Measurements from ENCODE around the gene CDKN1C. TPM values are rescaled to one million over a fixed set of nuclear protein-coding genes. Genes with fewer than 3 reads are reported as not detected.

CDKN1C gene
- total RNA-seq, 2 donors from 2014 or later: 17.1 to 25.0 TPM

DNA sequence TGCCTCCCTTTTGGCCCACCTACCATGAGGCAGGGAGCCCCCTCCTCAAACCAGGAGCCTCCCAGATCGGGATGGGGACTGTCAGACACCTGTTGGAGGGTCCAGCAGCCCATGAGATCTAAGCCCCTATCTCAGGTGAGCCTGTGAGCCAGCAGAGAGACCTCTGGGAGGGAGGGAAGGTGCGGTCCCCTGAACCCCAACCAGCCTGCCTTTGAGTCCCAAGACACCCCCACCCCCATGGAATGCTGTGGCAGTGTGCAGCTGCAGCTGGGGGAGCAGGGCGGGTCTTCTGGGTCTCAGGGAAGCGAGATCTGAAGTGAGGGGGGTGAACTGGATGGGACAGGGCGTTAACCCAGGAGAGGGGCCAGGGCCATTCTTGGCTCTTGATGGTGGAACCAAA lies 1.4 kb upstream of the CDKN1C start:
- H3K4me3 ChIP-seq: no peak overlapping the region
- H3K27me3 ChIP-seq (replicated peaks; ENCODE audit: insufficient read depth): no peaks in the 10 kb centered on the region
- H3K36me3 ChIP-seq: no peaks in the 10 kb centered on the region
- TF ChIP-seq CTCF (IDR thresholded peaks at IDR 0.05): no peak
- ATAC-seq (ENCODE audit: insufficient number of reproducible peaks, low FRiP score, low read depth): no peak
- H3K4me1 ChIP-seq (ENCODE audit: control insufficient read depth in 1 of 2, low read depth in 2 of 2): peaks cover 13 to 31% of the 10 kb centered on the region in 2 donors
- no peak for DNase-seq (ENCODE audit: low spot score)
- H3K9me3 ChIP-seq: no peaks in the 10 kb centered on the region
- peak overlapping the region in 1 of 2 donors; percentile 50 for H3K27ac ChIP-seq

DNA sequence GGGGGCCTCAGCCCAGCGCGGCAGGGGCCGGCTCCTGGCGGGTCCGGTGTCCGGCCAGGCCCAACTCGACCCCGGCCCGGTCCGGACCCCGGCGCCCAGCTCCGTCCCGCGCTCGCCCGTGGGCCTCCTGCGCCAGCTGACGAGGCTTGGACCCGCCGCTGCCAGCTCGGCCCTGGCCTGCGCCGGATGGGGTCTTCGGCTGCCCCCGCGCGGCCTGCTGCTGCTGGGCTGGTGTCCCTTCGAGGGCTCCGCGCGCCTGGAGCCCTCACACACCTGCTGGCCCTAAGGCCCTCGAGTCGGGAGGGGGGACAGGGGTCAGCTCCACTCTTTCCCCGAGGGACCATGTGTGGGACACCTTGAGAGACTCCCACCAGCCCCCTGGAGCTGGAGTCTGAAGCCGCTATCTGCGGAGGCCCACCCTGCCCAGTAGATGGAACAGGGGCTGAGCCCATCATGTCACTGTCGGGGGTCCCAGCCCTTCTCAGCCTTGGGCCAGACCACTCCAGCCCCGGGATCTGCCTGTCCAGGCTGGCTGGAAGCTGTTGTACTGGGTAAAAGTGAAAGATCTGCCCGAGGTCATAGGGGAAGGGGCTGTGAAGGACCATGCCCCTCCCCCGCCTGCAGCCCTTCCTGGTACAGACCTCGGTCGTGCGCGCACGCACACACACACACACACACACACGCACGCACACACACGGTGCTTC lies 768 bp upstream of the CDKN1C start:
- H3K4me1 ChIP-seq (ENCODE audit: control insufficient read depth in 1 of 2, low read depth in 2 of 2): peaks cover 8 to 27% of the 10 kb centered on the region in 2 donors
- DNase-seq (ENCODE audit: low spot score) (no peak), ATAC-seq (ENCODE audit: insufficient number of reproducible peaks, low FRiP score, low read depth) (no peak)

GRCh38 chr11:2885017-2885677 lies 428 bp downstream of the CDKN1C start:
- ATAC-seq (ENCODE audit: insufficient number of reproducible peaks, low FRiP score, low read depth): no peak

More for the DNA sequence above, 768 bp upstream of the CDKN1C start:
- Histone ChIP-seq H3K27ac (peak overlapping the region; percentile 50 to 58), H3K4me3 (peak overlapping the region; percentile 98), H3K9me3 (no peaks in the 10 kb centered on the region), H3K36me3 (no peaks in the 10 kb centered on the region), H3K27me3 (replicated peaks; ENCODE audit: insufficient read depth) (no peaks in the 10 kb centered on the region)
- no peak for TF ChIP-seq CTCF (IDR thresholded peaks at IDR 0.05)

GRCh38 chr11:2883979-2884815 lies 1.4 kb downstream of the CDKN1C start:
- H3K27ac ChIP-seq: peak overlapping the region; percentile 81 to 85
- peak overlapping the region; percentile 98 for H3K4me3 ChIP-seq
- no peak for TF ChIP-seq CTCF (IDR thresholded peaks at IDR 0.05)
- no peaks in the 10 kb centered on the region for H3K36me3 ChIP-seq
- no peaks in the 10 kb centered on the region for H3K9me3 ChIP-seq
- no peaks in the 10 kb centered on the region for H3K27me3 ChIP-seq (replicated peaks; ENCODE audit: insufficient read depth)
- DNase-seq (ENCODE audit: low spot score) (no peak), ATAC-seq (ENCODE audit: insufficient number of reproducible peaks, low FRiP score, low read depth) (no peak)
- H3K4me1 ChIP-seq (ENCODE audit: control insufficient read depth in 1 of 2, low read depth in 2 of 2): peaks cover 8 to 18% of the 10 kb centered on the region in 2 donors

More at GRCh38 chr11:2885017-2885677, 428 bp downstream of the CDKN1C start:
- Histone ChIP-seq H3K36me3 (no peaks in the 10 kb centered on the region), H3K9me3 (no peaks in the 10 kb centered on the region), H3K27me3 (replicated peaks; ENCODE audit: insufficient read depth) (no peaks in the 10 kb centered on the region), H3K4me3 (peak overlapping the region; percentile 98), H3K27ac (peak overlapping the region; percentile 36 to 77), H3K4me1 (ENCODE audit: control insufficient read depth in 1 of 2, low read depth in 2 of 2) (peaks cover 8 to 18% of the 10 kb centered on the region in 2 donors)
- peak; percentile 23 for TF ChIP-seq CTCF (IDR thresholded peaks at IDR 0.05)
- DNase-seq (ENCODE audit: low spot score): no peak

- peaks cover 8 to 18% of the 10 kb centered on the region in 2 donors for H3K4me1 ChIP-seq (ENCODE audit: control insufficient read depth in 1 of 2, low read depth in 2 of 2)
- no peaks in the 10 kb centered on the region for H3K36me3 ChIP-seq
- H3K9me3 ChIP-seq: no peaks in the 10 kb centered on the region
- peak overlapping the region; percentile 98 for H3K4me3 ChIP-seq
- H3K27me3 ChIP-seq (replicated peaks; ENCODE audit: insufficient read depth): no peaks in the 10 kb centered on the region
- TF ChIP-seq CTCF (IDR thresholded peaks at IDR 0.05): no peak
- ATAC-seq (ENCODE audit: insufficient number of reproducible peaks, low FRiP score, low read depth) (no peak), DNase-seq (ENCODE audit: low spot score) (no peak)
- H3K27ac ChIP-seq: peak overlapping the region; percentile 81 to 85
These were observed 2.0 kb downstream of the CDKN1C start for GRCh38 chr11:2883640-2883978.
